Pericardium fibroblast (primary cell): ENCODE measurements around the gene IL13RA2. TPM values are rescaled to one million over a fixed set of nuclear protein-coding genes. Genes with fewer than 3 reads are reported as not detected.

Source experiments
- total RNA-seq: library from RNA; depleted of rRNA; stranded (reverse); fragments of >200 nt; gene quantifications from 2 replicates; pipeline ENCODE4 v1.2.3, GENCODE V29; 2015

IL13RA2 gene
- 0.34 and 2.6 TPM in 2 replicates for total RNA-seq

DNA sequence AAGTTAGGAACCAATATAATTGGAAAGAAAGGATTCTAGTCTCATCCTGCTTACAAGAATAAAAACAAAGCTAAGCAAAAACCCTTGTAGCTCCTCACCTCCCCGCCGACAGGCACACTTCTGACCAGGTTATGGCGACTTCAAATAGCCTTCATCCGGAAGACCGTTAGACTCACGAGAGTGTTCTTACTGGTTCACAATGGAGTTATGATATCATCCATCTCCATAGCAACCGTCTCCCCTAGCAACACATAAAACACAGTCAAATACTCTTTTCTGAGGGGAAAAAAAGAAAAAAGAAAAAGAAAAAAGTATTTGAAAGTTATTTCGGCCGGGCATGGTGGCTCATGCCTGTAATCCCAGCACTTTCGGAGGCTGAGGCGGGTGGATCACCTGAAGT, at the start of gene IL13RA2:
TSS of gene IL13RA2 (minus strand) at position 162 of the 400 bp plus-strand sequence. CDS start 347 bp downstream, outside the sequence.

Other genes with a start within 250 kb of the IL13RA2 start
- not detected in 2 replicates for gene RBMXL3, start 171.8 kb upstream of the IL13RA2 start, total RNA-seq
- 2.4 and 3.0 TPM in 2 replicates for gene LRCH2, start 216.5 kb upstream of the IL13RA2 start, total RNA-seq